ENCODE data around the gene SLC48A1.

Gene SLC48A1

GRCh38 chr12:47744005-47744651 lies 28.9 kb upstream of the SLC48A1 start:
- no peak for DNase-seq (ENCODE audit: low spot score)

- DNase-seq (ENCODE audit: low spot score) = no peak
Measured at GRCh38 chr12:47744778-47745436, 28.1 kb upstream of the SLC48A1 start.

GRCh38 chr12:47745485-47746041 lies 27.5 kb upstream of the SLC48A1 start:
- DNase-seq (ENCODE audit: low spot score) = no peak

DNA sequence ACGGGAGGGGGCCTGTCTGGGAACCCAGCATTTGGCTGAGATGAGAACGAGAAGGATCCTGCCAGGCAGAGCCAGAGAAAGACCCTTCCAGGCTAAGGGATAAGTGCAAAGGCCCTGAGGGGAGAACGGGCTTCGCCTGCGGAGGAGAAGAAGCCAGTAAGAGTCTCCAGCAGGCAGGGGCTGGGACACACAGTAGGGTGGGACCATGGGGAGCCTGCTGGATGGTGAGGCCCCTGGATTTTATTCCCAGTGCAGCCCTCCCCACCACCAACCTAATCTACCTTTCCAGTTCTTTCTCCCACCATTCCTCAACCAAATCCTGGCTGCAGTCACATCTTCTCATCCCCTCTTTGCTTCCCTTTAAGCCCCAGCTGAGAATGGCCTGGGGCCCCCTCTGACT lies 27.0 kb upstream of the SLC48A1 start:
- no peak for DNase-seq (ENCODE audit: low spot score)

GRCh38 chr12:47746523-47746922 lies 26.5 kb upstream of the SLC48A1 start:
- DNase-seq (ENCODE audit: low spot score) = no peak

DNA sequence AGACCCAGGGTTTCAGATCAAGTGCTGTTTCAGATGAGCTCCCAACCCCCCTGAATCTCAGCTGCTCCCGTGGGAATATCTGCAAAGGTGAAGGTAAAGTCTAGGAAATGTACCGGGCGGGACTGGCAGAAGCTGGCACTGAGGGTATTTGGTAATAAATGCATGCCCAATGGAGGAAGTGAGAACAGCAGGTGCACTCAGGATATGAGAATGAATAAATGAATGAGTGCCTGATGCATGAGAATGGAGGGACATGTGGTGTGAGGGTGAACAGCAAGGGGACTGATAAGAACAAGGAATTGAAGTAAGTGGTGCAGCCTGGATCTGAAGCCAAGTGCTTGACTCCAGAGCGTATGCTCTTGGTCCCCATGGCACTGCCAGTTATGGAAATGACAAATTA lies 25.9 kb upstream of the SLC48A1 start:
- DNase-seq (ENCODE audit: low spot score) = no peak

DNA sequence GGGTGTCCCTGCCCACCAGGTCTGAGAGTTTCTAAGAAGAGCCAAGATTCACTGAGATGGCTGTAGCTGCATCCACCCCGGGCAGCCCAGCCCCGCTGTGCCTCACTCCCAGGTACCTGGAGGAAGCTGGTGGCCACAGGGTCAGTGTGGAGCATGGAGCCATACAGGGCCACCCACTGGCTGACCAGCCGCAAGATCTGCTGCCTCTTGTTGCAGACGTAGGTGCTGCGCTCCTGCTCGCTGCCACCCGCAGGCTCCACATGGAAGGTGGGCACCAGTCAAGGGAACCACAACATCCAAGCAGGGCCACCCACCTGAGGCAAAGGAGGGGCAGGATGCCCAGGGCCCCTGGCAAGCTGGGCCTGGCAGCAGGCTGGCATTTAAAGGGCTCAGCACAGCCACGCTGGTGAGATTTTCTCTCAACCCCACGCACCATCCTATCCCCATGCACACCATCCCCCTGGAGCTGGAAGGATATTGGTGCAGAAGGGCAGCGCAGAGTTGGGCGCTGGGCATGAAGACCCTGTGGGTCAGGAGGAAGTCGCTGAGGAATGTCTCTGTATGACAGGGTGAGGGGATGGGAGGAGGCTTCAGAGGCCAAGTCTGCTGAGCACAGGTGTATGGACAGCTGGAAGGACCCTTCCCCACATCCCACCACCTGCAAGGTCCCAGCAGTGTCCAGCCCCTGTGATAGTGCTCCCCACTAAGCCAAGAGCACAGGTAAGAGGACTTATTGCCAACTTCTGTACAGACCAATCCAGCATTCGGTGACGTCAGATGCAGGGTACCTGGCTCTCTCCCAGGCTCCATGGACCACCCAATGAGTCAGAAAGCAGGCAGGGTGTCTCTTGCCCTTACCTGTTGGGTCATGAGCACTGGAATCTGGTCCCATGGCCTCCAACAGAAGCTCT lies 25.2 kb upstream of the SLC48A1 start:
- no peak for DNase-seq (ENCODE audit: low spot score)

GRCh38 chr12:47748507-47748828 lies 24.6 kb upstream of the SLC48A1 start:
- no peak for DNase-seq (ENCODE audit: low spot score)

- DNase-seq (ENCODE audit: low spot score) = no peak
Measured at GRCh38 chr12:47748899-47749298, 24.1 kb upstream of the SLC48A1 start.

GRCh38 chr12:47750229-47750798 lies 22.7 kb upstream of the SLC48A1 start:
- no peak for DNase-seq (ENCODE audit: low spot score)

GRCh38 chr12:47750916-47751470 lies 22.0 kb upstream of the SLC48A1 start:
- DNase-seq (ENCODE audit: low spot score) = no peak

DNA sequence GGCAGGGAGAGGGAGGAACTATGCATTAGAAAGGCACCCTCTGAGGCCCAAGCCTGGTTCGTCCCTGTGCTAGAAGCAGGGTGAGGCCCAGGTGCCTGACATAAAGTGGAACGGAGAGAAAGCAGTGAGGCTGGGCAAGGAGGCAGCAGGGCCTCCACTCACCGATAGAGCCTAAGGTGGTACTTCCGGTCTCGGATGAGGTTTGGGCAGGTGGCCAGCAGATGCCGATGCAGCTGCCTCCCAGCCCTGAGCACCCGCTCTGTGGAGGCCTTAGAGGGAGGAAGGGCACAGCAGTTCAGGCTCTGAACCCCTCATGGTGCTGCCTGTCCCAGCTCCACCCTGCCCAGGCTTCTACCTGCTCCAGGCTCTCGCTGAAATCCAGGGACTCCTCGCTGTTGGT lies 21.5 kb upstream of the SLC48A1 start:
- DNase-seq (ENCODE audit: low spot score) = no peak

GRCh38 chr12:47752121-47752520 lies 20.9 kb upstream of the SLC48A1 start:
- DNase-seq (ENCODE audit: low spot score) = no peak

DNA sequence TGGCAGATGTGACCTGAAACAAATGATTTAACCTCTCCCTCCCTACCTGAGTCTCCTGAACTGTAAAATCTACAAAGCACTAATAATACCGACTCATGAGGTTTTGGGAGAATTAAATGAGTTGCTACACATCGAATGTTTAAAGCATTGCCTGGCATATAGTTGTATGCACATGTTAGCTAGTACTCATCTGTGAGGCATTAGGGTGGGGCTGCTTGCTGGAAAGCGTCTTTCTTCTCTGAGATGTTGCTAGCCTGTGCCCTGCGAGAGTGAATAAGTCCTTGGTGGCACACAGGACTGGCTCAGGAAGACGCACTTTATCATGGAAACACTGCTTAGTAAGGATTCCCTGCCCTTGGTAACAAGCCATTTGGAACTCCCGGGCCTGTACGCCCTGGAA lies 20.5 kb upstream of the SLC48A1 start:
- DNase-seq (ENCODE audit: low spot score) = no peak

DNA sequence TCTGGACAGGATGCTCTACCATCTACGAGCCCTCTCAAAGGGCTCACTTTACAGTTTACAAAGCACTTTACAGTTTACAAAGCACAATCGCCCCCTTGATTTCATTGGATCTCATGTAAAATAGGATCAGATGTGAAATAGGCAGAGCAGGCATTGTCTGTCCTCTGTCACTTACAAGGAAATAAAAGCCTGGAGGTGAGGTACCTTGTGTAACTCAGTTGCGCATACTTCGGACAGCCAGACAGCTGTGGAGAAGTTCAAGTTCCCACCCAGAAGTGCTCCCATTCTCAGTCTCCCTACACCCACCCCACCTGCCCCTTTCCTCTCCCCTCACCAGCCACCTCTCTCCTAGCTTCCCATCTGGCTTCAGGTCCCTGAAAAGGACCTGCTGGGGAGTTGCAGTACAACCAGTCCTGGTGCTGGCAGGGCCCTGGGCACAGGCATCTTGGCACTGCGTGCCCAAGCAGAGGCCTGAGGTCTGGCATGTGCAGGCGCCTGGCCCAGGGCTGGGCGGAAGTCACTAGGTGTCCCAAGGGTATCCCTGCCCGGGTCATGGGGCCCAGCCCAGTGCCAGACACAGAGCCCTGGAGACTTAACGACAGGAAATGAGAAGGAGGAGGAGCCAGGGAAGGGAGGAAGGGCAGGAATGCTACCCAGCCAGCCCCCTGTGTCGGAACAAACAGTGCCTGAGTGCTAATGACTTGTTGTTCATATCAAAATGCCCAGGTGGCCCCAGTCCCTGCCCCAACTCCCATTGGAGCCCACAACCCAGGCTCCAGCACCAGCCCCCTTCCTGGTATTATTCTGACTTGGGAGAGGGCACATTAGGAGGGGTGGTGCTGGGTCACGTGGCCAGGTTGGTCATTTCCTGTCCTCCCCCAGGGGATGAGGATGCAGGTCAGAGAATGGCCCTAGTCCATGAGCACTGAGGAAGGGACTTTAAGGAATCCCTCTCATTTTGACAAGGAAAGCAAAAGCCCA lies 19.7 kb upstream of the SLC48A1 start:
- peak; percentile 38 for DNase-seq (ENCODE audit: low spot score)

DNA sequence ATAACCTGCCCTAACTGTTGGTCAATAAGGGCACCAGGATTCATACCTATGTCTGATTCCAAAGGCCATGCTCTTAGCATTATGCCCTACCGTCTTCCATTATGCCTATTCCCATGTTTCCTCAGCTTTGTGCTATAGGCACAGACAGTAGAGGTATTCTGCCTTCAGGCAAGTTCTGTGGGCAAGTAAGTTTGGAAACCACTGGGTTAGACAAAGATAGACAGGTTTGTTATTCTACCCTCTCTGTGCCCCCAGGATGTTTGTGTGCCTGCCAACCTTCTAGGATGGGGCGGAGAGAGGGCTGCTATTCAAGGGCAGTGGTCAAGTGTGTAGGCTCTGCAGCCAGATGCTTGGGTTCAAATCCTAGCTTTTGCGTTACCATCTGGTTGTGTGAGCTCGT lies 18.9 kb upstream of the SLC48A1 start:
- no peak for DNase-seq (ENCODE audit: low spot score)

DNA sequence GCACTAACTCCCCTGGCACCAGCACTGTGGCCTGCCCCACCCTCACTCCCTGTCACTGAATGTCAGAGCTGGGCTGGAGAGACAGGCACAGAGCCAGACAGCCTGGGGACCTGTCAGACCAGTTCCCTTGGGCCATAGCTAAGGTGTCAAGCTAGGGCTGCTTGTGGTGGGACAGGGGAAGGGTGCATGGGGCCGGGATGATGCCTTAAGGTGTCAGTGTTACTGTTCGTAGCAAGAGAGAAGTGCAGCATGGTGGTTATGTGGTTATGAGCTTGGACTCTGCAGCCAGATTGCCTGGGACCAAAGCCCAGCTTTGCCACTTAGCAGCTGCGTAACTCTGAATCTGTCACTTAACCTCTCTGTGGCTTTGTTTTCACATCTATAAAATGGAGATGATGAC lies 18.2 kb upstream of the SLC48A1 start:
- peak; percentile 58 for DNase-seq (ENCODE audit: low spot score)

DNA sequence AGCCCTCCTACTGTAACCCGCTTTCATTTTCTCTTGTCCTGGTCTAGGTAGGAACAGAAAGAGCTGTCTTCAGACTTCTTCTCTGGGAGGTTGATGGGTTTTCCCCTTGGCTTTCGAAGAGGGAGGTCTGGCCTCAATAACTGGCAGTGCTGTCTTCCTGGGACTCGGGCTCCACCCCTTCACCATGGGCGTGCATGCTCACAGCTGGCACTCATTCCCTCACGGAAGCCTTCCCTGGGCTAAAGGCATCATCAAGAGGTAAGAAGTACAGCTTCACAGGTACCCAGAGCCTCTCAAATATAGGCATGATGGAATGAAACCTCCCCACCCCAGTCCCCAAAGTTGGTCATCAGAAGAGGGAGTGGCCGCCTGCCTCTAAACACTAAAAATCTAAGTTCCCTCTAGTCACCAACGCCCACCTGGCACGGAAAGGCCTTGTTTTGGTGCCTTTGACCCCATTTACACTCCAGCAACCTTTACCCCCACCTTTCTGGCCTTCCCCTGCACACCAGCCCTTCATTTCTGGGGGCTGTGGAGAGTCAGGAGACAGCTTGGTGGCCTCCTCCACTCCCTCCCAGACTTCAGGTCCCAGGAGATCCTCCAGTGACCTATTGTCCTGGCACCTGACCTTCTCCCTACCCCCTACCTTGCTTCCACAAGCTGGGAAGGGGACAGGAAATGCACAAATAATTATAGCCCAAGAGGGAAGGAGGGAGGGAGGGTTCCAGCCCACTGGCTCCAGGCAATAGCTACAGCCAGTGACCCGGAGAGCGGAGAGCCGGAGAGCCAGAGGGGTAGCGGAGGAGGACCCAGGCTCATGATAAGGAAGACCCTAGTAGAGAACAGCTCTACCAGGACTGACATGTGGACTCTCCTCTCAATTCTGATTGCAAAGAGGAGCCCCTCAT lies 17.1 kb upstream of the SLC48A1 start:
- peak; percentile 57 for DNase-seq (ENCODE audit: low spot score)

GRCh38 chr12:47757364-47757839 lies 15.6 kb upstream of the SLC48A1 start:
- no peak for DNase-seq (ENCODE audit: low spot score)
